HG03108 (cell line): ENCODE measurements around the gene C9orf50.
"Not testable (repeated sequence)": the region's sequence is repeated elsewhere in the genome, so short reads cannot be mapped to it uniquely, and the experiment has no call there.

Experiments used
- ATAC-seq: cut with Tn5 transposase; IDR thresholded peaks from one replicate; pipeline ENCODE4 v1.9.1; 2021; ENCODE audit warnings: moderate library complexity; ENCODE audit not compliant: unreplicated experiment

The C9orf50 gene, protein sequence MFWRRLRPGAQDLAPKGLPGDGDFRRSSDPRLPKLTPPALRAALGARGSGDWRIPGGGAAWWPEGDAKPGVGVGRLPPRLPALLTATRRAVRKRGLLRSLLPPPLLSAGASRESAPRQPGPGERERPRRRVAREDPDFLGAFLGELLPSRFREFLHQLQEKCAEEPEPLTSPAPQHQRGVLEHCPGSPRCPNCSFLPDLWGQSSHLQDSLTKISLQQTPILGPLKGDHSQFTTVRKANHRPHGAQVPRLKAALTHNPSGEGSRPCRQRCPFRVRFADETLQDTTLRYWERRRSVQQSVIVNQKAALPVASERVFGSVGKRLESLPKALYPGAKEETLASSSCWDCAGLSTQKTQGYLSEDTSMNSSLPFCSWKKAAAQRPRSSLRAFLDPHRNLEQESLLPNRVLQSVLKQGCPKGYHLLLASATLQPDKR

DNA sequence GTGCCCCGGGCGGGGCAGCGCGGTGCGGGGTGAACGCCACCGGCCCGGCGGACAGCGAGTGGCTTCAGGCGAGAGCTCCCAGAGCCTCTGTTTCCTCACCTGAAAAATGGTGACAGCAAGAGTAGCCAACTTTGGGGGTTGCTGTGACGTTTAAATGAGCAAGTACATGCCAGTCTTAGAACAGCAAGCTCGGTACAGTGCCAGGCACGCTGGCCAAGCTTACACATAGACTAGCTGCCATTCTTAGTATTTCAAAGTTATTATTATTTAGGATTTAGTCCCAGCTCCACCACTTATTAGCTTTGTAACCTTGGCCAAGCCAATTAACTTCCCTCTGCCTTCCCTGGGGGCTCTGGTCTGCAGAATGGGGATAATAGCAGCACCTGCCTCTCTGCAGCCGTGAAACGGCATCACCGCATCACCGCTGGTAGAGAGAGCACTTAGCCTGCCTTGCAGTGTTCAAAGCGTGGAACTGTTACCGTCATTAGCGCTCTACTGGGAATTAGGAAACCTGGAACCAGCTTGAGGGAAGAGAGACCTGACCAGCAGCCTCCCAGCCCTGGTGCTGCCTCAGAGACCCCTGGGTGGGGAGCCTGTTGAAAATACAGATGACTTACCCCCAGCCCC is at the start of gene C9orf50:
C9orf50 (minus strand) TSS at position 433 of the 627 bp plus-strand sequence. CDS start 527 bp downstream, outside the sequence.
- no peak for ATAC-seq

DNA sequence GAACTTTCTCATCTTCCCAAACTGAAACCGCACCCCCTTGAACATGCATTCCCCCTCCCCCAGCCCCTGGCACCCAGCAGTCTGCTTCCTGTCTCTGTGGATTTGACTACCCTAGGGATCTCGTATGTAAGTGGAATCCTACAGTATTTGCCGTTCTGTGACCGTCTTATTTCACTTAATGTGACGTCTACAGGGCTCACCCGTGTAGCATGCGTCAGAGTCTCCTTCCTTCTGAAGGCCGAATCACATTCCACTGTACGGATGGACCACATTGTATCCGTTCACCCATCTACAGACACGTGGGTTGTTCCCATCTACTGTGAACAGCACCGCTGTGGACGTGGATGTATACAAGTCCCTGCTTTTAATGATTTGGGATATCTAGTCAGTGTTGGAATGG is 49.0 kb upstream of the C9orf50 start:
- no peak for ATAC-seq

DNA sequence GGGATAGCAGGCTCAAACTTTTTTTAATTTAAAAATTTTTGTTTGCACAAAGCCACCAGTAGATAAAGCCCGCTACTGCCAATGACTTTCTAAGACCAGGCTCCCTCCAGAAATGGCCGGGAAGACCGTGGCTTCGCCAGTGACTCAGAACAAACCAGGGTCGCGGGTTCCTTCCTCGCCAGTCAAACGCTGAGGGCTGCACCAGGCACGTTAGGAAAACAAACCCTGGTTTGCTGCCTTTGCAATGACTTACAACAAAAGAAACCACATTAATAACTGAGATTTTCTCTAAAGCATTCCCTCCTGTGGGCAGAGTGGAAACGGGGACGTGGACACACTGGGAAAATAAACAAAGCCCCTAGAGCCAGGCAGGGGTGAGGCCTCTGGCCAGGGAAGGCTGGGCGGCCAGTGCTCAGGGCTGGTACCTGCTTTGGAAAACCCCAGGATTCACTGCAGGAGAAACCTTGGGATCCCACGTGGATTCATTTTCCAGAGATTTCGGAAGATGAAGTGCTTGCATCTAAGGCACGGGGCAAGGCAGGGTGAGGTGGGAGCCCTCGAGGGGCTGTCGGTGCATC is 48.3 kb upstream of the C9orf50 start:
- ATAC-seq: no peak

DNA sequence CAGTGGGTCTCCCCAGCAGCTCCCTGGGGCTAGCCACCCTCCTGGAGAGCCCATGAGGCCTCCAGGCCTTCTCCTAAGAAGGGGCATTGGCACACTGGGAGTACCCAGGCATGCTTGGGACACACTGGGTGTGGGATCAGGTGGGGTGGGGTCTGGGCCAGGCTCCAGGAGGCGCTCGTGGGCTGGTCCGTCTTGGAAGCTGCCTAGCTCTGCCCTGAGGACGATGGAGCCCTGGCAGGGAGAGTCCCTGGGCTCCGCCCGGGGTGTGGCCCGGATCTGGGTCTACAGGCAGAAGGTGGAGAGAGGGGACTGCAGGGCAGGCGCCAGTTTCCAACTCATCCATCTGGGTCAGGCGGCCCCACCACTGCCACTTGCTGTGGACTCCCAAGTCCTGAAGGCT is 46.9 kb upstream of the C9orf50 start:
- ATAC-seq: no peak

DNA sequence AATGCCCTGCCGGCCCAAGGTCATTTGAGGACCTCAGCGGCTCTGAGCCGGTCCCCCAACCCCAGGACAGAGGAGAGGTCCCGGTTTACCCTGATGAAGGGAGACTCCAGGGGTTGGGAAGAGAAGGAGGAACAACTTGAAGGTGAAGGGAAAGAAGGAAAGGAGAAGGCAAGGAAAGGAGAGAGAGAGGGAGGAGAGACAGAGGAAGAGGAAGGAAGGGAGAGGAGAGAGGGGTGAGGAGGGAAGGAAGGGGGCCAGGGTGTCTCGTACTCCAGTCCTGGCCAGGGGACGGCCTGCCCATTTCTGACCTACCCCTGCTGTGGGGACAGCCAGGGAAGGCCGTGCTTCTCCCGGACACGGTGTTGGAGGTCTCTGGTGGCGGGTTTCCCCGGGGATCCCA is 46.5 kb upstream of the C9orf50 start:
- ATAC-seq: no peak

DNA sequence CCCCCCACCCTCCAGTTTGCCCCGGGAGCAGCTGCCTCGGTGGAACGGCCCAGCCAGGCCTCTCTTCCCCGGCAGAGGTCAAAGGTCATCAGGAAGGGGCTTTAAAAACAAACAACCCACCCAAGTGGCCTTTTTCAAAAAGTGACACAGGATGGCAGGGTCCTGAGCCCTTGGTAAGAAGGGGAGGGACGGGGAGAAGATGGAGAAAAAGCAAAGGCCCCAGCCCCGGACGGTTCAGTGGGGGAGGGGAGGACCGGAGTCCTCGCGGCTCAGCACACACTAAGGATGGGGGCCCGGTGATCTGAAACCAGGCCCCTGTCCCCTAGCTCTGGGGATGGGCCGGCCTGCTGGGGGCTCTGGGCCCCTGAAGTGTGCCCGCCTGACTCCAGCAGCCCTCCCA is 45.7 kb upstream of the C9orf50 start:
- no peak for ATAC-seq

GRCh38 chr9:129665814-129666520 is 45.1 kb upstream of the C9orf50 start:
- ATAC-seq: no peak

- no peak for ATAC-seq
These were observed 44.5 kb upstream of the C9orf50 start, which contains the start of gene PRRX2 for GRCh38 chr9:129665389-129665775. Gene PRRX2, plus strand, starts transcription at chr9:129665647. Its CDS starts 221 bp downstream, at chr9:129665868.

DNA sequence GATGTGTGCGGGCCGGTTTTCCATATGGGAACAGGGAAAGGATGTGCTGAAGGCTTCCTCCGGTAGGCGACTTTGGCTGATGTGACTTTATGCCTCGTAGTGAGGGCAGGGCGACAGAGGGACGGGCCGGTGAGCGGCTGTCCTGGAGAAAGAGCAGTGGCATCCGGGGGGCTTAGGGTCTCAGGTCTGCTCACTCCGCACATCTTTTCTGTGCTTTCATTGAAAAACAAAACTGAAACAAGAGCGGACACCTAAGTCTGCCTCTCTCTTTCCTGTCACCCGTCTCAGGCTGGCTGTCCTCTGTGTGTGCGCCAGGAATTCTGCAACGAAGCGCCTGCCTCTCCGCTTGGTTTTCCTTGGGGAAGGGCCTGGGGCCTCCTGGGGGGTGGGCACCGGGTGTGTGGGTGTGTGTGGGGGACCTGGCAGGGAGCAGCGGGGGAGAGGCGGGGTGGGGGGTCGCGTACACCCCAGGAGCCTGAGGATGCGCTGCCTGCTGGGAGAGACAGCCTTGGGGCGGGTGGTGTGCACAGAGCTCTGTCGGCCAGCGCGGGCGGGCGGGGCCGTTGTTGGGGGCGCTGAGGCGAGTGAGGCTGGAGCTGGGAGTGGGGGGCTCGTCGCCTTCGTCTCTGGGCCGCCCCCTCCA is 44.0 kb upstream of the C9orf50 start:
- ATAC-seq: no peak

- not testable (repeated sequence) for ATAC-seq
These were observed 41.3 kb upstream of the C9orf50 start for GRCh38 chr9:129662239-129662638.

DNA sequence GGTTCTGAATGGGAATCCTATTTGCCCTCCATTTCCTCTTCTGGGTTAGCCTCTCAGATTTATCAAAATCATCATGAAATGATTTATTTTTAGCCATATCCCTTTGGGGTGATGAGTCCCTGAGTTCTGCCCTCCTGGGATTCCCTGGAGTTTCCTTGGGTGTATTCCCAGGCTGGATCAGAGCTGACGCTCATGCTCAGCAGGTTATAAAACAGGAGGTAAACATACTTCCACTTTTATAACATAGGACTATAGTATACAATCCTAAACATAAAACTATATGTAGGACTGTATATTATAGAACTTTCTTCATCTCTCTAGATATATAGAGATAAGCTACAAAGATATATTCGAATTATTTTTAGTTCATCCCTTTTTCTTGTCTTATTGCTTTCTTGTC is 40.1 kb upstream of the C9orf50 start:
- ATAC-seq: no peak

GRCh38 chr9:129656795-129657390 is 36.0 kb upstream of the C9orf50 start:
- ATAC-seq: no peak

- no peak for ATAC-seq
These were observed 34.8 kb upstream of the C9orf50 start for GRCh38 chr9:129655696-129656095.

GRCh38 chr9:129655154-129655553 is 34.3 kb upstream of the C9orf50 start:
- no peak for ATAC-seq

GRCh38 chr9:129654554-129655040 is 33.7 kb upstream of the C9orf50 start:
- no peak for ATAC-seq

GRCh38 chr9:129653823-129654553 is 33.1 kb upstream of the C9orf50 start:
- ATAC-seq: no peak

DNA sequence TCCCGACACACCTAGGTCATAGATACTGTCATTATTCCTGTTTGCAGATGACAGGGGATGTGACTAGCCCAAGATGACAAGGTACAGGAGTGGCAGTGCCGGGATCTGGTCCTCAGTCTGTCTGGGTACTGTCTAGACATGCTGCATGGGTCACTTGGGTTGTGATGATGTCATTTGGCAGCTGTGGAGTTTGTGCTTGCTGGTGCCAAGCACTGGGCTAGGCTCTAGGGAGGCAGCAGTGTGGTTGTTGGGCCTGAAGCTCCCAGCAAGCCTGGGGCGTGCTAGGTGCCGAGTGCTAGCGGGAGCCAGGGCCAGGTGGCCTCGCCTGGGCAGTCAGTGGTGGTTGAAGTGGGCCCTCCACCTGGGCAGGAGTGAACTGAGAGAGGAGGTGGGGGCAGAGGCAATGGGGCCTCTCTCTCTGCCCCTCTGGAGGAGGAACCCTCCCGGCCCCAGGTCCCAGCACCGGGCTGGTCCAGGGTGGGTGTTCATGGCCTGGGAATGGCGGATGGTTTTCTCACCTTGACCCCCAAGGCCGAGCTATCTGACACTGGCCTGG is 29.9 kb upstream of the C9orf50 start:
- no peak for ATAC-seq

DNA sequence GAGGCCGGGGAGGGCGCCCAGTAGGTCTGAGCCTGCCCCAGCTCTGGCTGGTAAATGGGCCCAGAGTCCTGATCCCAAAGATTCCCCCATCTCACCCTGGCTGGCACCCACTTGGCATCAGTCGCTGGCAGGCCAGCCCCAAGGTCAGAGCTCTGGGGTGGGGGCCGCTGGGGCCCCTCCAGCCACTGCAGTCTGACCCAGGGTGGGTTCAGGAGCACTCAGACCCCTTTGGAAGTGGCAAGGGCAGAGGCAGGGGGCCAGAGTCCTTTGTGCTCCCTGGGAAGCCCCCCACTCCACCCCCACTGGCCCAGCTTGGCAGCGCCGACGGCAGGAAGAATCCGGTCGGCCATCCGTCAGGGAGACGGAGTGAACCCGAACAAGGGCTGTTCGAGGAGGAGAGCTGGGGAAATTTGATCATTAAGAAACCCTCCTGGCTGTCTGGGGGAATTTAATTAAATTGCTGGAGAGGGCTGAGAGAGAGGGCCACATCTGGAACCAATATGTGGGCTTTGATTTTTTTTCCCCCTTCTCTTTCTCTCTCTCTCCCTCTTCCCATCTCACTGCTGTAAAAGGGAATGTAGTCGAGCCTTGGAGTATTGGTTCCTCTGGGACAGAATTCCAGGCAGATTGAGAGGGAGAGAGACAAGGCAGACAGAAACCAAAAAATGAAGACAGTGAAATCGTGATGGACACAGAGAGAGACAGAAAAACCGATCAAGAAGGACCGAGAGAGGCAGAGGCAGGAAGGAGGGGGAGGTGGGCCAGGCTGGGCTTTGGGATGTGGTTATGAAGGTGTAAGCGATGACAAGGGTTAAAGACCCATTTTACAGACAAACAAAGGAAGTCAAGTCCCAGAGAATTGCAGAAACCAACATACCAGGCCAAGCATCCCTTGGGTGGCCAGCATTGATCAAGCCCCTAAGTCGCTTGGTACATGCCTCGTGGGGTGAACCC is 29.1 kb upstream of the C9orf50 start:
- ATAC-seq: no peak
